ENCODE data around the gene RELN.

- TF ChIP-seq POLR2AphosphoS5 (IDR thresholded peaks at IDR 0.05; ENCODE audit: low read depth, low read length), result no peak
- no peak for TF ChIP-seq SIN3A (IDR thresholded peaks at IDR 0.05; ENCODE audit: borderline replicate concordance, insufficient read depth, low read length)
- TF ChIP-seq REST (IDR thresholded peaks at IDR 0.05; ENCODE audit: insufficient read depth in 1 of 2, low read depth in 2 of 2, low read length in 2 of 2), result no peak
- TF ChIP-seq TAF1 (IDR thresholded peaks at IDR 0.05; ENCODE audit: borderline replicate concordance, insufficient read depth, low read length), result no peak
- TF ChIP-seq FOXP2 (optimal IDR thresholded peaks at IDR 0.05; ENCODE audit: borderline replicate concordance, extremely low read depth, extremely low read length, insufficient read depth), result no peak
Observed at GRCh38 chr7:103539875-103540274, 449.6 kb downstream of the RELN start.

Measured in PFSK-1 (cell line).